CD4-positive, CD25-positive, alpha-beta regulatory T cell (primary cell): ENCODE results near the gene PHKA2. TPM values are rescaled to one million over a fixed set of nuclear protein-coding genes. Genes with fewer than 3 reads are reported as not detected.

ENCODE experiments used
- ATAC-seq, 2 donors: fragments of 150-1000 bp; cut with Tn5 transposase; one replicate each; pipeline ENCODE4 v1.10.0; 2021; ENCODE audit warnings: low read depth in 2 of 2, moderate number of reproducible peaks in 2 of 2, moderate library complexity in 1 of 2
- DNase-seq, 3 donors: peaks; one replicate each; pipeline versions ENCODE4 v3.0.0 to v3.0.0-alpha.2; 2012 to 2022; ENCODE audit warnings: mixed read lengths in 1 of 3
- H3K27ac ChIP-seq: one replicate; pipeline ENCODE4 v1.7.0; 2013; ENCODE audit warnings: mild to moderate bottlenecking, low read length; ENCODE audit not compliant: insufficient read depth, poor library complexity, severe bottlenecking
- H3K27me3 ChIP-seq: one replicate; pipeline ENCODE4 v1.7.0; 2013; ENCODE audit warnings: low read length; ENCODE audit not compliant: control insufficient read depth, insufficient read depth
- H3K36me3 ChIP-seq: one replicate; pipeline ENCODE4 v1.7.0; 2013; ENCODE audit warnings: mild to moderate bottlenecking, low read length, moderate library complexity; ENCODE audit not compliant: control insufficient read depth, insufficient read depth
- H3K4me1 ChIP-seq: 2 replicates; pipeline ENCODE4 v1.7.0; 2013; ENCODE audit warnings: mild to moderate bottlenecking, low read length; ENCODE audit not compliant: insufficient read depth, control insufficient read depth, poor library complexity, severe bottlenecking
- H3K4me3 ChIP-seq: one replicate; pipeline ENCODE4 v1.7.0; 2013; ENCODE audit warnings: low read depth, mild to moderate bottlenecking, low read length, moderate library complexity
- H3K9me3 ChIP-seq, 2 experiments: 1 replicate in 1 of 2; 2 replicates in 1 of 2; pipeline ENCODE4 v1.7.0; 2013; ENCODE audit warnings: low read length in 2 of 2, mild to moderate bottlenecking in 1 of 2, moderate library complexity in 1 of 2; ENCODE audit not compliant: control insufficient read depth in 2 of 2
- H3K27ac Mint-ChIP-seq, 3 donors: one replicate each; pipeline ENCODE4 v1.8.0; 2020 to 2022; ENCODE audit warnings: mild to moderate bottlenecking in 3 of 3, mixed read lengths in 3 of 3, moderate library complexity in 2 of 3
- H3K27me3 Mint-ChIP-seq: one replicate; pipeline ENCODE4 v1.8.0; 2022; ENCODE audit warnings: mild to moderate bottlenecking, mixed read lengths
- H3K36me3 Mint-ChIP-seq: one replicate; pipeline ENCODE4 v1.8.0; 2020; ENCODE audit warnings: mixed read lengths
- H3K4me1 Mint-ChIP-seq, 4 donors: one replicate each; pipeline ENCODE4 v1.8.0; 2020 to 2022; ENCODE audit warnings: mixed read lengths in 4 of 4, mild to moderate bottlenecking in 1 of 4
- H3K4me3 Mint-ChIP-seq, 4 donors: one replicate each; pipeline ENCODE4 v1.8.0; 2020 to 2022; ENCODE audit warnings: mild to moderate bottlenecking in 4 of 4, mixed read lengths in 4 of 4, moderate library complexity in 3 of 4
- H3K9me3 Mint-ChIP-seq, 7 donors: one replicate each; pipeline ENCODE4 v1.8.0; 2020 to 2022; ENCODE audit warnings: mixed read lengths in 7 of 7, mild to moderate bottlenecking in 3 of 7, moderate library complexity in 2 of 7
- polyA plus RNA-seq, 4 donors: library from polyadenylated mRNA; unstranded; fragments of 300-500 nt; fragmentation: Illumina TruSeq; gene quantifications; one replicate each; pipeline ENCODE4 v1.2.3, GENCODE V29; 2021
- total RNA-seq: library from RNA; stranded (reverse); gene quantifications from one replicate; pipeline ENCODE4 v1.2.3, GENCODE V29; 2022

PHKA2 gene
- total and polyA plus RNA-seq, 5 donors from 2014 or later: 5.2 to 33.8 (median 6.4) TPM

DNA sequence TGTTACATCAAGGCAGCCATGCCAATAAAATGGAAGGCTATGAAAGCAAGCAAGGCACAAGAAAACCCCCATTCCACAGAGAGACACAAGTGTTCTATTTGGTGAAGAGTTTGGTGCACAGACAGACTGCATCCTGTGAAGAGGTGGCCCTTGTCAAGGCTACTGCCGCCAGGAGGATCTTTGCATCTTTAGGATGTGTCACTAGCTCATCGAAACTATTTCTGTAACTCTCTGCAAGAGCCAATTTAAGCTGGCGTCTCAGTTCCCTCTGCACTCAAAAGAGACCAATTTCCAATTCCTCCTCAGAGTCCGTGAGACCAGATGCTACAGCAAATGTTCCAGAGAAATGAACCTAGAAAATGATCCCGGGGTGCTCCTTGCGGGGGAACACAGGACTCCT lies 91.0 kb downstream of the PHKA2 start:
- Mint-ChIP-seq H3K4me3 (no peak overlapping the region), H3K27ac (no peak overlapping the region), H3K36me3 (no peaks in the 10 kb centered on the region), H3K27me3 (no peaks in the 10 kb centered on the region), H3K4me1 (peaks cover 0 to 4% (median 0%) of the 10 kb centered on the region in 4 donors), H3K9me3 (no peaks in the 10 kb centered on the region)
- no peaks in the 10 kb centered on the region for H3K9me3 ChIP-seq
- no peak overlapping the region for H3K4me3 ChIP-seq
- no peak for DNase-seq
- ATAC-seq: no peak
- no peak overlapping the region for H3K27ac ChIP-seq
- peaks cover 3% of the 10 kb centered on the region for H3K36me3 ChIP-seq
- H3K27me3 ChIP-seq: no peaks in the 10 kb centered on the region
- H3K4me1 ChIP-seq: no peaks in the 10 kb centered on the region

DNA sequence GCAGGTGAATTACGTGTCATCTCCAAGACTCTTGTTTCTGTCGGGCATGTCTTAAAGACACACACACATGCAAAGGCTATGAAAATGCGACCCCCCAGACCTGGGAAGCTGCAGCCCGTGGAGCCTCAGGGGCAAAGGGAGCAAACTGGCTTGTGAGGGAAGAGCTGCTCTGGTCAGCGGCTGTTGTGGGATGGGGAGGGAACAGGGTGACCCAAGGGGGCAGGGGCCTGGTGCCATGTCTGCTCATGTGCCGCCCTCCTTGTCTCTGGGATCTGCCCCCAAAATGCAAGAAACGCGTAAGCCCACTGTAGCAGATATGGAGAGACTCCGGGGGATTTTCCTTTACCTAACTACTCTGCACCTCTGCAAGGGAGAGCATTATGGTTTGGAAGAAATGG lies 92.4 kb downstream of the PHKA2 start:
- Histone ChIP-seq H3K27ac (no peak overlapping the region), H3K27me3 (no peaks in the 10 kb centered on the region), H3K4me3 (no peak overlapping the region), H3K9me3 (no peaks in the 10 kb centered on the region), H3K36me3 (peaks cover 3% of the 10 kb centered on the region), H3K4me1 (peaks cover 6% of the 10 kb centered on the region)
- H3K36me3 Mint-ChIP-seq: no peaks in the 10 kb centered on the region
- no peak for DNase-seq
- ATAC-seq: no peak
- no peak overlapping the region for H3K27ac Mint-ChIP-seq
- no peaks in the 10 kb centered on the region for H3K9me3 Mint-ChIP-seq
- no peak overlapping the region for H3K4me3 Mint-ChIP-seq
- H3K4me1 Mint-ChIP-seq: peaks cover 0 to 18% (median 2%) of the 10 kb centered on the region in 4 donors
- no peaks in the 10 kb centered on the region for H3K27me3 Mint-ChIP-seq

DNA sequence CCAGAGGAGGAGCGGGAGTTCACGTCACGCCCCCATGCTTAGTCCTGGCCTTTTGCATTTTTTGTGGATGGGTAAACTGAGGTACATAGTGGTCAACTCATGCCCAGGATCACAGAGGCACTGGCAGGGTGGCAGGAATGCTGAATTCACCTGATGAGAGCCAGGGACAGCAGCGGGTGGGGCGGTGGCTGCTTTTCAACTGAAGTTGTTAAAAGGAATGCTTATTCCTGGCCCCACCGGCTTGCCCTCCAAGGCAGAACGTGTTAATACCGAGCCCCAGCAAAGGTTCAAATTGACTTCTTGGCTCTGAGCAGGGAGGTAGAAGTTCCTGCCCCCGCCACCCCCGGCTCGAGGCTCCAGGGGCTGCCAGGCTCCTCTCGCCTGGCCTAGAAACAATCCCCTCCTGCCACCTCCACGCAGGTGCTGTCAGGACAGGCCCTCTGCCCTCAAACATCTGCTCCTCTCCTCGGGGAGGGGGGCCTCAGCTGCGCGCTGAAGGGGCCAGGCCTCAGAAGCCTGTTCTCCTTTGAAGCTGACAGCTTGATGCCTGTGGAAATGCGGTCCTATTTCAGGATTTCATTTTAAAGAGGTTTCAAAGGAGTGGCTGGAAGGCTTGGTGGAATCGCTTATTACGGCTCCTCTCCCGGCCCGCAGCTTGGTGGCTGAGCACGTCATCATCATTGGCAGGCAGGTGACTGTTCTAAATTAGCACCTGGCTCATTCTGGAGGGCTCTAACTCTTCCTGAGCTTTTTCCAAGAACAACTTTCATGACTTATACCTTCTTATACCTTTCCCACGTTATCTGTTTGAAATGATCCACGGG lies 93.0 kb downstream of the PHKA2 start:
- no peaks in the 10 kb centered on the region for H3K9me3 Mint-ChIP-seq
- DNase-seq (no peak), ATAC-seq (no peak)
- Histone ChIP-seq H3K4me3 (no peak overlapping the region), H3K27me3 (no peaks in the 10 kb centered on the region), H3K4me1 (peaks cover 7% of the 10 kb centered on the region), H3K9me3 (no peaks in the 10 kb centered on the region), H3K36me3 (peaks cover 3% of the 10 kb centered on the region), H3K27ac (no peak overlapping the region)
- H3K36me3 Mint-ChIP-seq: no peaks in the 10 kb centered on the region
- H3K4me1 Mint-ChIP-seq: peaks cover under 1 to 24% (median 5%) of the 10 kb centered on the region in 4 donors
- no peaks in the 10 kb centered on the region for H3K27me3 Mint-ChIP-seq
- no peak overlapping the region for H3K4me3 Mint-ChIP-seq
- H3K27ac Mint-ChIP-seq: no peak overlapping the region

DNA sequence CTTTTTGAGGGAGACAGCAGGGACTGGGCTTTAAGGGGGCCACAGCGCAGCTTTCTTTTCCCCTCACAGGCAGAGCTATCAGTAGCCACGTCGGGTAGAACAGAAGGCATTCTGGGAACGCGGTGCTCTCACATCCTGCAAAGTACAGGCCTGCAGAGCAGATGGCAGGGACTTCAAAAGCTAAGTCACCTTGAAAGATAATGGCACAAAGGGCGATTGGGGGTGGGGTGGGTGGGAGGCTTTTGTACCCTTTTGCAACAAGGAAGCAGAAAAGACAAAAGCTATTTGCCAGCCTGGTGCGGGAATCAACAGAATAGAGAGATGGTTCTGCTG lies 93.9 kb downstream of the PHKA2 start:
- no peaks in the 10 kb centered on the region for H3K9me3 Mint-ChIP-seq
- ATAC-seq (no peak), DNase-seq (peak in 1 of 3 donors; percentile 15)
- Histone ChIP-seq H3K4me1 (peaks cover 16% of the 10 kb centered on the region), H3K36me3 (peaks cover 3% of the 10 kb centered on the region), H3K9me3 (no peaks in the 10 kb centered on the region), H3K27ac (no peak overlapping the region), H3K4me3 (no peak overlapping the region), H3K27me3 (no peaks in the 10 kb centered on the region)
- H3K27ac Mint-ChIP-seq: no peak overlapping the region
- no peaks in the 10 kb centered on the region for H3K27me3 Mint-ChIP-seq
- H3K4me3 Mint-ChIP-seq: no peak overlapping the region
- H3K36me3 Mint-ChIP-seq: no peaks in the 10 kb centered on the region
- H3K4me1 Mint-ChIP-seq: peaks cover 7 to 33% (median 9%) of the 10 kb centered on the region in 4 donors

DNA sequence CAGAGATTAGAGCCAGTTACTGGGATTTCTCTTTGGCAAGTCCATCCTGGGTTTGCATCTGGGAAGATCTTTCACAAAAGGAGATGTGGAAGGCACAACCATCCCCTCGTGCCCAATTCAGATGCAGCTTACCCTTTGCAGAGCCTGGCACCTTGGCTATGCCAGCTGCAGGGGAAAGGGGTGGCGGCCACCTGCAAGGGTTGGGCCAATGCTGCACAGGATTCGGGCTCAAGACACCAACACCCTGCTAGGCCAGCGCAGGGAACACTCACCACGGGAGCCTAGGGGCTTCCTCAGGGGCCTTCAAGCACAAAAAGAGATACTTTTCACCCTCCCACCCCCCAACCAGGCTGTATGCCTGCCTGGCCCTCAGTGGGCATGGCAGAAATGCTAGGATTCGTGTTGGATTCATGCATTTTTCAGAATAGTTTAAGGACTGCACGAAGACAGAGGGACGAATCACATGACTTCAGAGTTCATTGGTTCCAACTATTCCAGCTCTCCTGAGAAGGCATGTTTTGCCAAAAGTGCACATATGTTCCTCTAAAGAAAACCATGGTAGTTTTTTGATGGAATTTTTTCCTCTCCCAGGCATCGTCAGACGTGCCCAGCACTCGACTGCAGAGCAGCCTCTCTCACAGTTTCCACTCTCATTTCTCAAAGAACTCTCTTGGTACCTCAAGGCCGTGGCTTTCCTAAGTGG lies 94.4 kb downstream of the PHKA2 start:
- no peak for DNase-seq
- H3K27me3 Mint-ChIP-seq: no peaks in the 10 kb centered on the region
- H3K4me3 Mint-ChIP-seq: no peak overlapping the region
- no peak overlapping the region for H3K27ac Mint-ChIP-seq
- H3K36me3 Mint-ChIP-seq: no peaks in the 10 kb centered on the region
- H3K36me3 ChIP-seq: peaks cover 3% of the 10 kb centered on the region
- peaks cover 7 to 34% (median 9%) of the 10 kb centered on the region in 4 donors for H3K4me1 Mint-ChIP-seq
- peaks cover 17% of the 10 kb centered on the region for H3K4me1 ChIP-seq
- no peaks in the 10 kb centered on the region for H3K9me3 Mint-ChIP-seq
- no peaks in the 10 kb centered on the region for H3K27me3 ChIP-seq
- H3K4me3 ChIP-seq: no peak overlapping the region
- no peaks in the 10 kb centered on the region for H3K9me3 ChIP-seq
- H3K27ac ChIP-seq: no peak overlapping the region
- no peak for ATAC-seq

DNA sequence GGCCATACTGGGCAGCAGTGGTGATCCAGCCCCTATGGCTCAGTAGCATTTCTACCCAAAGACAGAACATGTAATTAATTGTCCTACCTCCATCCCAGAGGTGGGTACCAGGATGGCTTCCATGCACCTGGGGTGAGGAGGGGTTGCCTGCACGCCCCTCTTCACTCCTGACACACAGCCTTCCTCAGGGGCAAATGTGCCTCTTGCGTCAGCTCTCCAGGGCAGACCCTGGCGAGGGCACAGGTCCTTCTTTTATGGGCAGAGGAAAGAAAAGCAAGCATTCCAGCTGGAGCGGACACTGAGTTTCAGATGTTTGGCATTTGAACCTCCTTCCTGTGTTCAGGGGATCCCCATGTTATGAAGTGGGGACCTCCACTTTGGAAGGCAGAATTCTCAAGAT lies 95.6 kb downstream of the PHKA2 start:
- DNase-seq: no peak
- peaks cover 7 to 37% (median 9%) of the 10 kb centered on the region in 4 donors for H3K4me1 Mint-ChIP-seq
- H3K27ac ChIP-seq: no peak overlapping the region
- ATAC-seq: no peak
- H3K4me3 ChIP-seq: no peak overlapping the region
- H3K36me3 Mint-ChIP-seq: no peaks in the 10 kb centered on the region
- H3K4me3 Mint-ChIP-seq: peak overlapping the region in 2 of 4 donors; percentile 48 to 93
- H3K27me3 ChIP-seq: no peaks in the 10 kb centered on the region
- H3K36me3 ChIP-seq: no peaks in the 10 kb centered on the region
- H3K9me3 ChIP-seq: no peaks in the 10 kb centered on the region
- H3K4me1 ChIP-seq: peaks cover 17% of the 10 kb centered on the region
- no peaks in the 10 kb centered on the region for H3K9me3 Mint-ChIP-seq
- H3K27ac Mint-ChIP-seq: peak overlapping the region in 1 of 3 donors; percentile 79
- H3K27me3 Mint-ChIP-seq: no peaks in the 10 kb centered on the region

DNA sequence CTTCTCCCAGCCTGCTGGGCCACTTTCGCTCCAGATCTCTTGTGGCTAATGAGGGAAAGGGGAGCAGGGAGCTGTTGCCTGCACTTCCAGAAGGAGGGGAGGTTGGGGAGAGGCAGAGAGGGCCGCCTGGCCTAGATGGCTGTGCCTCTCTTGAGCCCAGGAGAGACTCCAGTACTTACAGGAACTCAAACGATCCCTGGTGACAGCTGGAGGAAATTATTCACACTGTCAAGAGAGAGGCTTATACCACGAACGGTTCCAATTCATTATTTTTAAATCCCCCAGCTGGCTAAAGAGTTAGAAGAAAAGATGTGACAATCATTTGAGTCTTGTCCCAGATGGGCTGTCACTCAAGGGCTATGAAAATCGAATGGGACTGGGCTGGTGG lies 96.1 kb downstream of the PHKA2 start:
- Histone ChIP-seq H3K36me3 (no peaks in the 10 kb centered on the region), H3K4me1 (peaks cover 17% of the 10 kb centered on the region), H3K9me3 (no peaks in the 10 kb centered on the region), H3K4me3 (no peak overlapping the region), H3K27me3 (no peaks in the 10 kb centered on the region), H3K27ac (no peak overlapping the region)
- Mint-ChIP-seq H3K36me3 (no peaks in the 10 kb centered on the region), H3K4me1 (peaks cover 7 to 37% (median 9%) of the 10 kb centered on the region in 4 donors), H3K9me3 (no peaks in the 10 kb centered on the region), H3K27me3 (no peaks in the 10 kb centered on the region), H3K4me3 (peak overlapping the region; percentile 39 to 93 (median 56)), H3K27ac (peak overlapping the region; percentile 71 to 96 (median 79))
- no peak for DNase-seq
- ATAC-seq: no peak
